GM18498 (cell line): Measurements from ENCODE around the gene SULT2B1.
"Not testable (repeated sequence)": the region's sequence is repeated elsewhere in the genome, so short reads cannot be mapped to it uniquely, and the experiment has no call there.

Source experiments
- ATAC-seq: cut with Tn5 transposase; IDR thresholded peaks from one replicate; pipeline ENCODE4 v1.9.1; 2021; ENCODE audit warnings: mild to moderate bottlenecking, moderate library complexity; ENCODE audit not compliant: unreplicated experiment

Gene SULT2B1

GRCh38 chr19:48551437-48552302 lies at the start of gene SULT2B1:
TSS of gene SULT2B1 (plus strand) at chr19:48552172. CDS start at chr19:48552253, 81 bp downstream.
- no peak for ATAC-seq

- no peak for ATAC-seq
Observed at GRCh38 chr19:48502350-48503018, 49.5 kb upstream of the SULT2B1 start.

- no peak for ATAC-seq
Observed at GRCh38 chr19:48506138-48506733, 45.7 kb upstream of the SULT2B1 start.

GRCh38 chr19:48507911-48508439 lies 44.0 kb upstream of the SULT2B1 start:
- ATAC-seq: no peak

GRCh38 chr19:48508729-48509411 lies 43.1 kb upstream of the SULT2B1 start:
- ATAC-seq: no peak

- no peak for ATAC-seq
Observed at GRCh38 chr19:48509467-48510194, 42.3 kb upstream of the SULT2B1 start.

GRCh38 chr19:48510421-48511268 lies 41.3 kb upstream of the SULT2B1 start:
- no peak for ATAC-seq

GRCh38 chr19:48511321-48511731 lies 40.6 kb upstream of the SULT2B1 start:
- ATAC-seq: no peak

GRCh38 chr19:48511800-48512503 lies 40.0 kb upstream of the SULT2B1 start, which contains the start of gene LMTK3:
TSS of gene LMTK3 (minus strand) at chr19:48511835. CDS start at chr19:48511576, 259 bp downstream.
- no peak for ATAC-seq

GRCh38 chr19:48512504-48513288 lies 39.3 kb upstream of the SULT2B1 start:
- ATAC-seq: no peak

GRCh38 chr19:48513289-48514122 lies 38.5 kb upstream of the SULT2B1 start:
- ATAC-seq: peak; percentile 68

GRCh38 chr19:48514123-48514458 lies 37.9 kb upstream of the SULT2B1 start:
- ATAC-seq: no peak

- no peak for ATAC-seq
Observed at GRCh38 chr19:48516536-48516935, 35.4 kb upstream of the SULT2B1 start.

GRCh38 chr19:48518207-48518606 lies 33.8 kb upstream of the SULT2B1 start:
- no peak for ATAC-seq

GRCh38 chr19:48519426-48519825 lies 32.5 kb upstream of the SULT2B1 start:
- not testable (repeated sequence) for ATAC-seq

GRCh38 chr19:48520134-48520533 lies 31.8 kb upstream of the SULT2B1 start:
- no peak for ATAC-seq

GRCh38 chr19:48524221-48524620 lies 27.8 kb upstream of the SULT2B1 start:
- no peak for ATAC-seq
